Measurements from ENCODE around the gene TNIK.

Gene TNIK

DNA sequence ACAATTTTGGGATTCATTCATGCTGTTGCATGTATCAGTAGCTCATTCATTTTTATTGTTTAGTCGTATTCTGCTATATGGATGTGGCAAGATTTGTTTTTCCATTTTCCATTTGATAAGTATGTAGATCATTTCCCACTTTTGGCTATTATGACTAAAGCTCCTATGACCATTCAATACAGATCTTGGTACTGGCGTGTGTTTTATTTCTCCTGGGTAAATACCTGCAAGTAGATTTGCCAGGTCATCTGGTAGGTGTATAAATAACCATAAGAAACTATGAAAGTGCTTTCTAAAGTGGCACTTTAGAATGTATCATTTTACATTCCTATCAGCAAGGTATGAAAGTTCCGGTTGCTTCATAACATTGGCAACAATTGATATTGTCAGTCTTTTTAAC lies 124.6 kb downstream of the TNIK start:
- no peak for DNase-seq

- peak; percentile 76 for DNase-seq
Measured at GRCh38 chr3:171334465-171334811, 125.8 kb downstream of the TNIK start.

DNA sequence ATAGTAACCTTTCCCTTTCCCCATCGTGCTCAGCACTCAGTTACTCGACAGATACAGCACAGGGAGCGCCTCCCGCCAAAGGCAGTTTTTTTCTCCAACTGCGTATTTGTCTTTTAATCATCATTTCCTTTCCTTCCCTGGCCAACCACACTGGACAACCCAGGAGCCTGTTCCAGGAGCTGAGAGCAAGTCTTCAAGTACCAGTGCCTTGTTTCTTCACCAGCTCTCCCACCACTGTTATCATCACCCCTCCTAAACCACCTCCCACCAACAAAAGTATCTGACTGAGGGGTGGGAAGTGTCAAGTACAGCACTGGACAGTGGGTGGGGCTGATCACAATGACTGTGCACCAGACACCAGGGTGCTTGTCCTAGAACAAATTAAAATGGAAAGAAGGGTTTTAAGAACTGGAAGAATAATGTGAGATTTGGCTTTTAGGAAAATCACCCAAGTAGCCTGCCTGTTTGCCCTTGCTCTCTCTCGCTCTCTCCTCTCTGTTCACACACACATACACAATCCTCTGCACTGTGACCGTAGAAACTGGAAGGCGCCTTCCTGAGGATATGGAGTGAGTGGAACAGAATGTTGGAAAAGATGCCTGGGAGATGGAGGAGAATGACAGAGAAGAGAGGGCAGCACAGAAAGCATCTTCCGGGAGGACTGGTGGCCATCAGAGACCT lies 126.3 kb downstream of the TNIK start:
- no peak for DNase-seq

DNA sequence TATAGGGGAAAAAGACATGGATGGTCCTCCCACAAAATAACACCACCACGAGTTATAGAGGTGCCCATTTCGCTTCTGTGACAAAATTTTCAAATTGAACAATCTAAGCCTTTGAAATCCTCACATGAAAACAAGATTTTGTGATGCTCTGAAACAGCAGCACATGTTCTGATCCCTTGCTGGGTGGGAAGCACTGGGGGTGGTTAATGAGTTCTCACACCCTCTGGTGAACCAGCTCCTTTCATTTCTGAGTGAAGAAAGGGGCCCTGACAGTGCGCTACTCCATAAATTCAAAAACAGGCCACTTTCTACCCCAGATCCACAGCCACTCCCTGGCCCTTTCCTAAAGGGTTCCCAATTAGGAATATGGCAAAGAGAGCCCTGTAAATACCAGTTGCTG lies 129.3 kb downstream of the TNIK start:
- DNase-seq: no peak

DNA sequence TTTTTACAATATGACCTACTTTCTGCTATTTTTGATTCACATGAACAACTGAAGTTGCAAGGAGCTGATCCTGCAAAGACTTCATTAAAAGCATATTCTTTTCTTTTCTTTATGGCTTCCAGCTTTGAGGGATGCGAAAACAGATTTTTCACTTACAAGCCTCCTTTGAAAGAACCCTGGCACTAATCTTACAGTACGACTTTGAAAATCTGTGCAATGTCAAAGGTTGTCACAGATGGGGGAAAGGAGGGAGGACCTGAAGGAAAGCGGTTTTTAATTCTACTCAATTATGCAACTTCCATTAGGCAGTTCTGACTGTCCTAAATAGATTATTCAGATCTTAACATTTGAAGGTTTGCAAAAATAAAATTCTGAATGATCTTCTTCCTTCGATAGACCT lies 130.5 kb downstream of the TNIK start:
- no peak for DNase-seq

DNA sequence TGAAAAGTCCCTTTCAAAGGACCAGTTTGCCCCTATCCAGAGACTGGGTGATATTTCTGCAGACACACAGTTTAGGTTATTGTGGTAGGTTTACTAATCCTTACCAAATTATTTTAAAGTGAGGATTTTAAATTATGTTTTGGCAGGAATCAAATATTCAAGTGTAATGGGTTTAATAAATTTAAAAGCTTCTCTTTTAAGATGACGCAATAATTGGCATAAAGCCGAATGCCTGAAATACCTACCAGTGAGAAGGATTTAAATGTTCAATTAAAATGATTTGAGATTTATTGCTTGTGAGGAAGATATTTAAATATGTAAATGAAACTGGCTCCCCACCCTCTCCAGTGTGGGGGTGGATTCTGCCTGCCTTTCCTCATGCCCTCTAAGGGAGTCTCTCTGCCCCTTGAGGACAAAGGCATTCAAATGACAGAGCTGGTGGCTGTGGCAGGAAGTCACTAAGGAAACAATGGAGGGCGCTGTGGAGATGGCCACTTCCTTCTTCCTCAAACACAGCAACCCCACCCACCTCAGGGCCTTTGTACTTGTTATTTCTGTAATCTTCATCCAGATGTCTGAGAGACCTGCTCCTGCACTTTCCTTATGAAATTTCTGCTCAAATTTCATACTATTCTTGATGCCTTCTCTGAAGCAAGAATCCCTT lies 131.7 kb downstream of the TNIK start:
- no peak for DNase-seq

GRCh38 chr3:171327441-171328174 lies 132.6 kb downstream of the TNIK start:
- no peak for DNase-seq

- no peak for DNase-seq
Measured at GRCh38 chr3:171326717-171327440, 133.3 kb downstream of the TNIK start.

DNA sequence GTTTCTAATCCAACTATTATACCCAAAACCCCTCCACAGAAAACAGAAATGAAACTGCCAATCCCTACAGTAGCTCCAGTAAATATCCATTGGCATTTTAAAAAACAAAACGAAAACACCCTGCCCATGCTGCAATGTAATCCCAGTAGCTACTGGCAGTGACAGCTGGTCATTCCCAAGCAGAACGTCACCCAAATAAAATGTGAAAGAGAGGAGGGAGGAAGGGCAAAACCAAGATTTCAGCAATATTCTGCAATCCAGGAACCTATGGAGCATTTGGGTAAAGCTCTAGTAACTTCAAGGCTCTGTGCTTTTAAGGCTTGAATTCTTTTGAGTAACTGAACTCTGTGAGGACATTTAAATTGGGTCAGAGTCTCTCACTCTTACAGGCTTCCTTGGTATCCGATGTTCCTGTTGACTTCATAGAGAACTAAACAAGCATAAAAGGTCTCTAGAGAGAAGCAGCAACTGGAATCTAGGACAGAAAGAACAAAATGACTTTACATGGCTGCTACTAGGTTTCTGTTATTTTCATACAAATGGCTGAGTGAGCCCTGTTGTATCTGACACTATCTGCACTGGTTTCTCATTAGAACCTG lies 136.2 kb downstream of the TNIK start:
- DNase-seq: no peak

GRCh38 chr3:171321559-171322360 lies 138.4 kb downstream of the TNIK start:
- DNase-seq: peak; percentile 56

DNA sequence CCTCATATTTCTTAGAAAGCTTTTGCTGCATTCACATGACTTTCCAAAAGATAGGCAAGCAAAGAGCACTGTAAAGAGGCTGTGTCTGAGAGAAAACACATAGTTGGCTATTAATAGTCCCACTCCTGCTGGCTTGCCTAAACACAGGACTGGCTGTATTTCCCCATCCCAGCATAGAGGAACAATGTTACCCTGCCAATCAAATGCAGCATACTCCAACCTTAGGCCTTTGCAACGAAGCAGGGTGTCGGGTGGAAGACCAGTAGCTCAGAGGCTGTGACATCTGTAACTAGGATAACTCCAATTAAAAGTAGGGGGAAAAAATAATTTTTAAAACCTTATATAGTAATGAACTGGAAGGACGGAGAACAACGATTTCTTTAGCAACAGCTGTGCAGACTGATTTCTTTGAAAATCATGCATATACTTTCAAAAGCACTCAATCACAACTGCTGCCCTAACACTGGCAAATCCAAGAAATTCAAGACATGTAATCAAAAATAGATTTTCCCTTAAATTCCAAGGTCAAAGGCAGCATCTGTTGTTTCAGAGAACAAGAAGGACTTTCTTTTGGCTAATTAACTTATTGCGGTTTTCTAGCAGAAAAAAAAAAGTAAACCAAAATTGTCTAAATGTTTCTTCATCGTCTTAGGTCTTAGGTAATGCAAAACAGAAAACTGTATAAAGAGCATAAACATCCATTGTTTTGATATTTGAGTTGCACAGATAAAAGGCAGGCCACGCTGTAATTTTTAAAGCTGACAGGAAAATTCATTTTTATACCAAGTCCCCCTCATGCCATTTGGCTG lies 139.3 kb downstream of the TNIK start:
- peak; percentile 67 for DNase-seq

DNA sequence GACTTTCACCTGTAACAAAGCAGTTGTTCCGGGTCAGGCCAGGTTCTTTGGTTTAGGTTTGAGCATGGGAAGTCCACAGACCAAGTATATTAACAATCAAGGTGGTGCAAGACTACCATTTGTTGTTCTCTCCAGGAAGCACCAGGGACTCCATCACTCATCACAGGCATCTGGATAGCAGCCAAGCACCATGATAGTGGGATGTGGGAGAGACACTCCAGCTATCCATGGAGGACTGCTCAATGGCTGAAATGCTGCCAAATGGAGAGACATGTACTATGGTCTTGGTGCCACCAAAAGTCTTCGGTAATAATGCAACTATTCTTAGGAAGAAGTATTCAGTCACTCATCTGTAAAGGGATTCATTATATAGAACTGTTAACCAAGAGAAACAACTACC lies 143.0 kb downstream of the TNIK start:
- DNase-seq: peak; percentile 36

- DNase-seq: no peak
Measured at GRCh38 chr3:171315919-171316318, 144.3 kb downstream of the TNIK start.

GRCh38 chr3:171315101-171315500 lies 145.1 kb downstream of the TNIK start:
- DNase-seq: no peak

DNA sequence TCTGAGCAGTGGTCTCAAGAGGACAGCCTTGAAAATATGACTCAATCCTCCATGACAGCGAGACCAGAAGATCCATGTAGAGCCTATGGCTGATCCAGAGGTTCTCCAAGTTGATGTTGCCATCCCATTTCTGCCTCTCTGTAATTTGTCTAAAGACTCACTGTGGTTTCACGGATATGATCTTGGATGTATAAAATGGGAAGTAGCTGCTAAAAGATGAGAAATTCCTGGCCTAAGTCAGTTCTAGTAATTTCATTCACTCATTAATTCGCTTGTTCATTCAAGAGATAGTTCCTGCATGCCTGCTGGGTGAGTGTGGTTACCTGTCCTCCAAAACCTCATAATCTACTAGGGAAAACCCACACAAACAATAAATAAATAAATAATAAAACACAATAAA lies 145.9 kb downstream of the TNIK start:
- no peak for DNase-seq

- DNase-seq: no peak
Measured at GRCh38 chr3:171313702-171314101, 146.5 kb downstream of the TNIK start.

GRCh38 chr3:171312741-171313140 lies 147.5 kb downstream of the TNIK start:
- no peak for DNase-seq

GRCh38 chr3:171311784-171312183 lies 148.4 kb downstream of the TNIK start:
- DNase-seq: no peak

- DNase-seq: no peak
Measured at GRCh38 chr3:171309906-171310359, 150.3 kb downstream of the TNIK start.

- DNase-seq: no peak
Measured at GRCh38 chr3:171307988-171308387, 152.2 kb downstream of the TNIK start.

DNA sequence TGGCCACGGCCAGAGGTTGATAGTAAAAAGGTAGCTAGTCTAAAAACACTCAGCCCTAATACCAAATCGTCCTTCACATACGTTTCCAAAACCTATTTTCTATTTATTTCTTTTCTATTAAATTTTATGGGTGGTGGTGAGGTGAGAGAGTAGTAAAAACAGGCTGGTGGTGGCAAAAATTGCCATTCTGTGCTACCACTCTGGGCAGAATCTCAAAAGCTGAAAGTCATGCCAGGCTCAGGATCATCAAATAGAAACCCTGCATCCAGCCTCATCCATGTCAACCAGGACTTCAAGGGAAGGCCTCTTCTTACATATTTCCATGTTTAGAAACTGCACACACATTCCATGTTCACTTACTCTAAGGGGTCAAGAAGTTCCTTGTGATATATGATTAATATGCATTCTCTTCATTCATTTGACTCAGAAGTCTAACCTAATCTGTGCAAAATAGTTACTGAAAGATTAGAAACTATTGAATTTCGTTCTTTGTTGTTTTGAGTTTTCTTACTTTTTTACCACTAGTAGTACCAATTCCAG lies 153.1 kb downstream of the TNIK start:
- no peak for DNase-seq
